GM19193 (cell line): ENCODE data around the gene ATP2B2.

ENCODE experiments used
- POLR2A ChIP-seq: IDR thresholded peaks from 4 replicates; pipeline ENCODE4 v1.6.1; 2011; ENCODE audit not compliant: insufficient read depth, insufficient read length; ENCODE audit errors: extremely low read depth

ATP2B2 gene

GRCh38 chr3:10358309-10358980 lies 146.9 kb downstream of the ATP2B2 start:
- no peak for TF ChIP-seq POLR2A

GRCh38 chr3:10357592-10358308 lies 147.6 kb downstream of the ATP2B2 start:
- no peak for TF ChIP-seq POLR2A

- TF ChIP-seq POLR2A = no peak
Observed at GRCh38 chr3:10357095-10357494, 148.3 kb downstream of the ATP2B2 start.

- TF ChIP-seq POLR2A = no peak
Observed at GRCh38 chr3:10356461-10356981, 148.9 kb downstream of the ATP2B2 start.

GRCh38 chr3:10354361-10355015 lies 150.9 kb downstream of the ATP2B2 start:
- no peak for TF ChIP-seq POLR2A

- TF ChIP-seq POLR2A = no peak
Observed at GRCh38 chr3:10353661-10354360, 151.6 kb downstream of the ATP2B2 start.

GRCh38 chr3:10353160-10353559 lies 152.2 kb downstream of the ATP2B2 start:
- no peak for TF ChIP-seq POLR2A

GRCh38 chr3:10352146-10352911 lies 153.1 kb downstream of the ATP2B2 start:
- no peak for TF ChIP-seq POLR2A

- no peak for TF ChIP-seq POLR2A
Observed at GRCh38 chr3:10351013-10351735, 154.2 kb downstream of the ATP2B2 start.

- no peak for TF ChIP-seq POLR2A
Observed at GRCh38 chr3:10350324-10350985, 154.9 kb downstream of the ATP2B2 start.

- TF ChIP-seq POLR2A = no peak
Observed at GRCh38 chr3:10349801-10350200, 155.6 kb downstream of the ATP2B2 start.

- no peak for TF ChIP-seq POLR2A
Observed at GRCh38 chr3:10348404-10348721, 157.0 kb downstream of the ATP2B2 start.

GRCh38 chr3:10347648-10348403 lies 157.6 kb downstream of the ATP2B2 start:
- no peak for TF ChIP-seq POLR2A
